ENCODE data around the gene MYRFL.

DNA sequence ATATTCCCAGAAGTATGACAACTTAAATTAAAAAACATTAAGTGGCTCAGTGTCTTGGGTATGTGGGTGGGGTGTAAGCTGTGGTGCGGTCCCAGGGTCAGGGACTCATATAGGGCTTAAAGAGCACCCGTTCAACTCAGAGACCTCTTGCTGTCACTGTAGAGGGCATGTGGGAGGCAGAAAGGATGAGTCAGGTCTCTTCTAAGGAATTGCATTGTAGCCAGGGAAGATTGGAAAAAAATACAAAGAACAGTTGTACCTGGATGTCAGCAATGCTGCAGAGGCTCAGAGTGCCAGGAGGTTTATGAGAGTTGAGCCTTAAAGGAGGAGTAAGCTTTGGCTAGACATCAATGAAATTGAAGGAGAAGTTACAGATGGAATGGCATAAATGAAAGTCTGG is 104.1 kb downstream of the MYRFL start:
- TF ChIP-seq CTCF (IDR thresholded peaks at IDR 0.05 in 8 of 11, conservative IDR thresholded peaks at IDR 0.05 in 3 of 11), result no peak
- no peak for TF ChIP-seq POLR2A (IDR thresholded peaks at IDR 0.05)
- TF ChIP-seq POLR2AphosphoS5 (IDR thresholded peaks at IDR 0.05), result no peak

All from spleen (tissue), 7 donors.